Stimulated activated CD4-positive, alpha-beta T cell treated with anti-CD3 and anti-CD28 coated beads, Interleukin-15, amount 100 ng/mL, for 24 hours (primary cell): ENCODE data around the gene PIGT.

Experiments
- DNase-seq: peaks from one replicate; pipeline ENCODE4 v3.0.0-alpha.2; 2020

PIGT gene

DNA sequence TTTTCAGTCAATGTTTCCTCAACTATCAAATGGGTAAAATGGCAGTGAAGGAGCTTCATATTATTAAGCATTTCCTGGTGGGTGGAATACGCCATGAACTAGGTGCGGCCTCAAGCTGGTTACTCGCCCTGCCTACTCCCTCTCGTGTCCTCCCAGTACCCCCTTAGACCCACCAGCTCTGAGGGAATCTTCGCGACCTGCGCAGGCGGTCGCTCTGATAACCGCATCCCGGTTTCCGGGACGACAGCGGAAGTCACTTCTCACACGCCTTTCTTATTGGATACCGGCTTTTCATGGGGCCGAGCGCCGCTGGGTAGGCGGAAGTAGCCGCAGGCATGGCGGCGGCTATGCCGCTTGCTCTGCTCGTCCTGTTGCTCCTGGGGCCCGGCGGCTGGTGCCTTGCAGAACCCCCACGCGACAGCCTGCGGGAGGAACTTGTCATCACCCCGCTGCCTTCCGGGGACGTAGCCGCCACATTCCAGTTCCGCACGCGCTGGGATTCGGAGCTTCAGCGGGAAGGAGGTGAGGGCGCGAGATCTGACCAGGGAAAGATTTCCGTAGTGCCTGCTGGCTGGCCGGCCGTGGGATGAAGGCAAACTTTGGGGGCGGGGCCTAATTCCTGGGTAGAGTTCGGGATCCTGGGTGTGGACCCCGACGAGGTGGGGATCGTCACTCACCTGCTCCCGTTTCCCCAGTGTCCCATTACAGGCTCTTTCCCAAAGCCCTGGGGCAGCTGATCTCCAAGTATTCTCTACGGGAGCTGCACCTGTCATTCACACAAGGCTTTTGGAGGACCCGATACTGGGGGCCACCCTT, at the start of gene PIGT:
Gene PIGT (plus strand): TSS at position 320 of the 816 bp plus-strand sequence. CDS start 16 bp downstream, at position 336.
- DNase-seq, result peak; percentile 91

GRCh38 chr20:45366192-45366591, 49.7 kb upstream of the PIGT start:
- DNase-seq, result no peak

GRCh38 chr20:45366631-45367030, 49.3 kb upstream of the PIGT start:
- DNase-seq, result no peak

- DNase-seq, result no peak
Measured at GRCh38 chr20:45367126-45367525, 48.8 kb upstream of the PIGT start.

DNA sequence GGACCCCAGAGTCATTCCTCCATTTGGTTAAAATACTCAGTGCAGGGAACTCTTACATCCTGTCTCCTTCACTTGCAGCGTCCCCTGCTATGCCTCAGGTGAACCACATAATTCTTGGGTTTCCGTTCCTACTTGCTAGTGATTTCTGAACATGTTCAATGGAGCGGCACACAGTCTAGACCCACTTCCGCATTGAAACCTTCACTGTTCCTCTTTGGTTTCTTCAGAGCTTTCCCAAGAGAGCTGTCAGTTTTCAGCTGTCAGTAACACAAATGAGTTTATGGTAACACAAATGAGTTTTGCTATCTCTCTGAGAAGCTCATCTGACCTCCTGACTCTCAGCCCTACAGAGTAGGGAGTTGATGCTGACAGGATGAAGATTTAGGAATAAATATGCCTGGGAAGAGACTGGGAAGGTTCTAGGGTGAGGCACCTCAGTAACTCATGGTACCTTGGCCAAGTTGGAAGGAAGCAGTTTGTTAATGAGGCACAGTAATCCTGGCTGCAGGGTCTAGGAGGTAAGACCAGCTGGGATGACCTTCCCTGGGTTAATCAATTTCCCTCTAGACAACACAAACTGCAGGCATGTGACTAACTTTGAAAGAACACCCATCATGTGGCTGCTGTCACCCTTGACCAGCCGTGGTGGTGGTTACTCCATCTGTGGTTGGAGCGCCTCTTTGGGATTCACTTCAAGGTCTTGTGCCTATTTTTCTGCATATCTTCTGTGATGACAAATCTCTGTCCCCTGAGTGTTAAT, 47.5 kb upstream of the PIGT start:
- DNase-seq, result peak; percentile 45

GRCh38 chr20:45370571-45371160, 45.3 kb upstream of the PIGT start:
- no peak for DNase-seq

- no peak for DNase-seq
Measured at GRCh38 chr20:45372241-45372640, 43.7 kb upstream of the PIGT start.

- DNase-seq, result no peak
Measured at GRCh38 chr20:45372646-45373352, 43.1 kb upstream of the PIGT start.

DNA sequence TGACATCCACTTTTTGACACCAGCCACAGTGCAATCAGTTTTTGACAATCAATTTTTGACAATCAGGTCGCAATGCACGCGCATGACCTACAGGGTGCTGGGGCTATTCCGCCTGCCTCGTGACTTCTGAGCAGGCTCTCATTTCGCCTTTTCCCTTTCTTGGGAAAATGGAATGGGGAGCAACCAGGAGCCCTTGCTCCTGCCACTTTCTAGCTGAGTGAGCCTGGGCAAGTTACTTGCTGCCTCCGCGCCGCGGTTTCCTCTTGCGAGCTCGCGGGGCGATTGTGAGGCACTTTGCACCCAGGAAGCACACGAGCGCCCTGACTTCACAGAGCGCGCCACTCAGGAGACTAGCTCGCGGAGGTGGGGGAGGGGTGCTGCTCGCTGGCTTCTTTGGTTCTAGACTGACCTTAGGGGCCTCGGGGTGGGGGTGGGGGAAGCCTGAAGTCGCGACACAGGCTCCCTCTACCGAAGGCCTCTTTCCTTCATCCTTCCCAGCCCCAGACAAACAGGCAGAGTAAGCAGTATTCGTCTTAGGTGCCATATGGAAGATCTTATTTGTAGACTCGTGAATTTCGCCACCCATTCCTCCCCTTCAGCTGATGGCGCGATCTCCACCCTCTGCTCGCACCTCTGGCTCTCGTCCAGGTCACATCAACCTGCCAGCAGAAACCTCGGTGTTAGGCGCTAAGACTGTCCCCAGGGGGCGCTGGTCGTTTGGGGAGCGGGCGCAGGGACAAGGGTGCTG, 42.4 kb upstream of the PIGT start:
- peak; percentile 95 for DNase-seq

GRCh38 chr20:45374101-45374467, 41.9 kb upstream of the PIGT start:
- DNase-seq, result no peak

DNA sequence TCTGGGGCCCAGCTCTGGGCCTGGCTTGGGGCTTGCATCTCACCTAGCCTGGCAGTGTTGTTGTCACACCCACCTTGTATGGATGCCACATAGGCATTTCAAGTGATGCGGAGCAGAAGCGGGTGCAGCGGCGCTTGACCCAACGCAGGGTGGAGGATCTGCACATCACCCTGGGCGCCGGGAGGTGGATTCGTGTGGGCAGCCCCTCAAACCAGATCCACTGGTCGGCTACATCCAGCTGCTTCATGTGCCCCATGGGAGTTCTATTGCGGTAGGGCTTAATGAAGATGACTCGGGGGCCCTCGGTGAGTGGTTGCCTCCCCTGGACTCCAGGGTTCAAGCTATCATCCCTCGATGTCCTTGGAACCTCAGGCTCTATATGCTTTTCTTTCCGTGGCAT, 41.0 kb upstream of the PIGT start:
- no peak for DNase-seq

GRCh38 chr20:45377269-45377668, 38.7 kb upstream of the PIGT start:
- DNase-seq, result no peak

DNA sequence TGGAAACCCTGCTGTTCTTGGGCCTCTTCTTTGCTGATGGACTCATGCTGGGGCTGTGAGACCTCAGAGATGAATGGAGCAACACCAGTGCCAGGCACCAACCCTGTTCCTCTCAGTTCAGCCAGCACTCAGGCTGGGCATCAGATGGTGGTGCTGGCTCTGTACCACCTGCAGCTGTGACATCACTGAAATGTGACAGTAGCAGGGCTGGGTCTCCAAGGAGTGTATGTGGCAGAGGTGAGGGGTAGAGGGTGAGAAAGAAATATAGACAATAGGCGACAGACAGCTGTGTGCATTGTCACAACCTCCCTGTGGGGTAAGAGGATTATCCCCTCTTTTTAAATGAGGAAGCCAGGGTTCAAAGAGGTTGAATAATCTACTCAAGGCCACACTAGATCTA, 37.8 kb upstream of the PIGT start, which contains the start of gene TP53TG5:
Gene TP53TG5 (minus strand): TSS at position 135 of the 400 bp plus-strand sequence. CDS start 89 bp downstream, at position 46.
- no peak for DNase-seq

DNA sequence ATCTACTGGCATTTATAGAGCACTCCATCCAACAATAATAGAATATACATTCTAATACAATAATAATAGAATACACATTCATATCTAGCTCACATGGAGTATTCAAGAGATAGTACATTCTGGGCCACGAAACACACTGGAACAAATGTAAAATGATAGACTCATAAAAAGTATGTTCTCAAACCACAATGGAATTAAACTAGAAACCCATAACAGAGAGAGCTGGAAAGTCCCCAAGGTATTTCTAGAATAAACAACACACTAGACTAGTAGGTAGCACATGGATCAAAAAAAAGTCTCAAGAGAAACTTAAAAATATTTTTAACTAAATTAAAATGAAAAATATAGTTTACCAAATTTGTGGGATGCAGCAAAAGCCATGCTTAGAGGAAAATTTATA, 28.7 kb upstream of the PIGT start:
- DNase-seq, result no peak

GRCh38 chr20:45390931-45391330, 25.0 kb upstream of the PIGT start:
- no peak for DNase-seq

GRCh38 chr20:45391559-45391958, 24.4 kb upstream of the PIGT start:
- no peak for DNase-seq

DNA sequence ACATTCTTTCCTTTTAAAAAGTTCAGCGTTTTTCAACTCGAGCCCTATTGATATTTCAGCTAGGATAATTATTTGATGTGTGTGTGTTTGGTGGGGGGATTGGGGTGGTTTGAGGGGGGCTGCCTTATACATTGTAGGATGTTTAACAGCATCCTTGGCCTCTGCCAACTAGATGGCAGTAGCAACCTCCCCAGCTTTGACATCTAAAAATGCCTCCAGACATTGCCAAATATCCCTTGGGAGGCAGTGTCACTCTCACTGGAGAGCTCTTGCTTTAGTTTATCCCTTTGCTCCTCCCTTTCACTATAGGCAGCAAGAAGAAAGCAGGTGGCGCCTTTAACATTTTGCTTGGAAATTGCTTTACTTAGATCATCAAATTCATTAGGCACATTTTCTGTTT, 23.2 kb upstream of the PIGT start:
- DNase-seq, result no peak

DNA sequence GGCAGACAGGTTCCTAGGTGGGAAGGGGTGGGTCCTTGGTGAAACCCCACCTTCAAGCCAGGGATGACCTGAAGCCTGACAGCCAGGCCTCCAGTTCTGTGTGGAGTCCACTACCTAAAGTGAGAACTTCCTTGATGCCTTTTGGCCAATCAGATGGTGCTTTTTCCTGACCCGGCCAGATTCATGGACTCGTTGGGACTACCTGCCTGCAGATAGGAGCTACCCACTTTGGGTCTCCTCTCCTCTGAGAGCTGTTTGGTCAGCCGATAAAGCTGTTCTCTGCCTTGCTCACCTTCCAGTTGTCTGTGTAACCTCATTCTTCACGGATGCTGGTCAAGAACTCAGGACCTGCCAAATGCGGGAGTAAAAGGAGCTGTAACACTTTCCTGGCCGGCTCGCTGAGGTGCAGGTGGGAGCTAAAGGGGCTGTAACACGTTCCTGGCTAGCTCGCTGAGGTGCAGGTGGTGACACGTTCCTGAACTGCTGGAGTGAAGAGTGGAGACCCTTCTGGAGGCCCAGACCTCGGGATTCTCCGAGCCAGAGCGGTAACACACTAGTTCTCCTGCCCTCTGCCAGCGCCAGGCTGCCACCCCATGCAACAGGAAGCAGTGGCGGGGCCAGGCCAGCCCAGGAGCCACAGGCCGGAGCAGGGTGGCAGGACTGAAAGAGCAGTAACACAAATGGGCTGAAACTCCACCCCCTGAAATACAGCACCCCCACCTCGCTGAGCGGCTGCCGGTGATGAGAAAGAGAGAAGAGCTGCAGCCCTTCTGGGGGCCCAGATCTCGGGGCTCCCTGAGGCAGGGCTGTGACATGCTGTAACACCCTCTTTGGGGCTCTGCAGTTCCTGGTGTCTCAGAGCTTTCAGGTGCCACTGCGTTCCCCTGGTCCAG, 21.5 kb upstream of the PIGT start:
- no peak for DNase-seq

GRCh38 chr20:45395114-45395415, 20.9 kb upstream of the PIGT start:
- DNase-seq, result no peak

DNA sequence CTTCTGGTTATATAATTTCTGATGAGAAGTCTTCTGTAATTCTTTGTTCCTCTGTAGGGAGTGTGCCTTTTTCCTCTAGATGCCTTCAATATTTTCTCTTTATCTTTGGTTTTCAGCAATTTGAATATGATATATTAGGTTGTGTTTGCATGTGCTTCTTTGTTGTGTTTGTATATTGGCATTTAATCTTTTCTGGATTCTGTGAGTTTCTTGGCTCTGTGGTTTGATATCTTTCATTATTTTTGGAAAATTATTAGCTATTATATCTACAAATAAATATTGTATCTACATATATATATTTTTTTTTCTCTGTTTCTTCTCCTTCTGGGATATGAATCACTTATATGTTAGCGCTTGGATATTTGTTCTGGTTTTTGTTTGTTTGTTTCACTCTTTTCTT, 16.9 kb upstream of the PIGT start:
- no peak for DNase-seq

DNA sequence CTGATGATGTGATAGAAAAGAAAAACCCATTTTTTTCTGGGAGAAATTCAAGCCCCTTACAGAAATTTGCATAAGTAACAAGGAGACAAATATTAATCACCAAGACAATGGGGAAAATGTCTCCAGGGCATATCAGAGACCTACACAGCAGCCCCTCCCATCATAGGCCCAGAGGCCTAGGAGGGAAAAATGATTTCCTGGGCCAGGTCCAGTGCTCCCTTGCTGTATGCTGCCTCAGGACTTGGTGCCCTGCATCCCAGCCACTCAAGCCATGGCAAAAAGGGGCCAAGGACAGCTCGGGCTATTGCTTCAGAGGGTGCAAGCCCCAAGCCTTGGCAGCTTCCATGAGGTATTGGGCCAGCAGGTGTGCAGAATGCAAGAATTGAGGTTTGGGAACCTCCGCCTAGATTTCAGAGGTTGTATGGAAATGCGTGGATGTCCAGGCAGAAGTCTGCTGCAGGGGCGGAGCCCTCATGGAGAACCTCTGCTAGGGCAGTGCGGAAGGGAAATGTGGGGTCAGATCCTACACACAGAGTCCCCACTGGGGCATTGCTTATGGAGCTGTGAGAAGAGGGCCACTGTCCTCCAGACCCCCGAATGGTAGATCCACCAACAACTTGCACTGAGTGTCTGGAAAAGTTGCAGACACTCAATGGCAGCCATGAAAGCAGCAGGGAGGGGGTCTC, 15.5 kb upstream of the PIGT start:
- DNase-seq, result no peak
